DOHH2 (cell line): ENCODE results near the gene ETHE1.

Source experiments
- CTCF ChIP-seq: fragments of 200-600 bp; sonication (generic); IDR thresholded peaks from one replicate; pipeline ENCODE4 v1.5.1; 2014; ENCODE audit warnings: antibody characterized with exemption, mild to moderate bottlenecking, low read depth, low read length; ENCODE audit not compliant: poor library complexity, severe bottlenecking
- EZH2phosphoT487 ChIP-seq: fragments of 200-600 bp; sonication (generic); IDR thresholded peaks from 2 replicates; pipeline ENCODE4 v1.6.1; 2017; ENCODE audit warnings: borderline replicate concordance, mild to moderate bottlenecking, antibody characterized with exemption, low read length, moderate library complexity, mixed read lengths

GRCh38 chr19:43511324-43511723 lies 15.7 kb downstream of the ETHE1 start:
- TF ChIP-seq EZH2phosphoT487 (no peak), CTCF (no peak)
